DMS153 treated with DMSO at 0.1 percent for 48 hours (cell line): ENCODE results near the gene PLK3.

ENCODE experiments used
- DNase-seq: peaks from one replicate; lab custom pipeline; 2025; ENCODE audit not compliant: unreplicated experiment; lab: John Stamatoyannopoulos, UW

The PLK3 gene

DNA sequence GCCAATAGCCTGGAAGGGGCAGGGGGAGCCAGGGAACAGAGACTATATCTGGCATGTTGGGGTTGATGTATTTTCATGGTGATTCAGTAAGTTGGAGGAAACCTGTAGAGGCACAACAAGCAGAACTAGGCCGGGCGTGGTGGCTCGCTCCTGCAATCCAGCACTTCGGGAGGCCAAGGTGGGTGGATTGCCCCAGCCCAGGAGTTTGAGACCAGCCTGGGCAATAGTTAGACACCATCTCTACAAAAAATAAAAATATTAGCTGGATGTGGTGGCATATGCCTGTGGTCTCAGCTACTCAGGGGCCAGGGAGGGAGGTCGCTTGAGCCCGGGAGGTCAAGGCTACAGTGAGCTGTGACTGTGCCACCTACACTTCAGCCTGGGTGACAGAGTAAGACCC lies 53.0 kb downstream of the PLK3 start:
- DNase-seq = no peak

DNA sequence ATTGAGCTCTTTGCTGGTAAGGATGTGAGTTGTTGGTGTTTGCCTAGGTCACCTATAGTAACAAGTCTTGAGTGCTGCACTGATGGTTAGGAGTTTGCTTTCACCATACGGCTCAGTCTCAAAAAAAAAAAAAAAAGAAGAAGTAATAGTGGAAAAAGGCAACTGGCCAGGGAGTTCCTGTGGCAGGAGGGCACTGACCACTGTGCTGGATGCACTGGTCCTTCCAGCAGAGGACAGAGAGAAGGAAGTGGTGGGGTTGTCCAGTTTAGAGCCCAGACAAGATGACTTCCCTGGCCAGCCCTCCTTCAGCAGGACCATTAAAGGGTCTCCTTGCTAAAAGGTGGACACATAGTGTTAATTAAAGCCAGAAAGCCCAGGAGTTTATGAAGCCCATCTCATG lies 54.8 kb downstream of the PLK3 start:
- no peak for DNase-seq
